ENCODE measurements around the gene CD79B.

- TF ChIP-seq CTCF (IDR thresholded peaks at IDR 0.05) (no peak), POLR2AphosphoS5 (IDR thresholded peaks at IDR 0.05; ENCODE audit: low read depth, low read length) (no peak), REST (IDR thresholded peaks at IDR 0.05; ENCODE audit: insufficient read depth in 1 of 2, low read depth in 2 of 2, low read length in 1 of 2) (no peak), SIN3A (IDR thresholded peaks at IDR 0.05; ENCODE audit: borderline replicate concordance, insufficient read depth, low read depth, low read length) (no peak), TCF7L2 (IDR thresholded peaks at IDR 0.05; ENCODE audit: low read depth, low read length) (no peak)
Measured at GRCh38 chr17:63960006-63960405, 27.9 kb upstream of the CD79B start.
